ENCODE results near the gene HPSE. TPM values are rescaled to one million over a fixed set of nuclear protein-coding genes. Genes with fewer than 3 reads are reported as not detected.

HPSE gene
- total and polyA plus RNA-seq, 2 donors (not counting 1 experiment from before 2014, with no cell fraction given): 1.3 to 2.6 TPM

DNA sequence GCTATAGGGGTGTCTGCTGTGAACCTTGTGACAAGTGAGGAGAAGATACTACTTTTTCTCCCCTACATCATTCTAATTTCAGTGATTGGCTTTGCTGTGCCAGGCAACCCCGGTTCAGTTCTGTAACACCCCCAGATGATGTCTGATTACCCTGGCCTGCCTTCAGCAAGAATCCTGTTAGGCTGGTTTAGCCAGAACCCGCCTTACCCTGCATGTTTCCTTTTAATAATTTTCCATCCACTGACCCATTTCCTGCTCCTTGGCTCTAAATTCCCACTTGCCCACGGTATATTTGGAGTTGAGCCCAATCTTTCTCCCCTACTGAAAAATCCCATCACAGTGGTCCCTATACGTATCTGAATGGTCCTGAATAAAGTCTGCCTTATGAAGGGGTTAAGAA, 46.5 kb upstream of the HPSE start:
- peaks cover 17% of the 10 kb centered on the region for H3K9me3 Mint-ChIP-seq (ENCODE audit: insufficient read depth)
- Histone ChIP-seq H3K36me3 (replicated peaks in 1 of 2; ENCODE audit: control extremely low read depth in 1 of 2, control insufficient read depth in 1 of 2, extremely low read depth in 1 of 2, insufficient read depth in 2 of 2, low read length in 1 of 2) (no peaks in the 10 kb centered on the region), H2AFZ (ENCODE audit: insufficient read depth, low read depth, low read length, poor library complexity, severe bottlenecking) (no peak overlapping the region), H3K4me1 (ENCODE audit: control insufficient read depth in 2 of 2, insufficient read depth in 2 of 2, low read length in 2 of 2) (peaks cover 1 to 10% of the 10 kb centered on the region in 2 donors), H3K4me2 (replicated peaks; ENCODE audit: low read depth, low read length, poor library complexity, severe bottlenecking) (no peak overlapping the region), H3K9ac (ENCODE audit: low read length) (no peak overlapping the region), H3K4me3 (ENCODE audit: control extremely low read depth in 1 of 5, extremely low read depth in 1 of 5, insufficient read depth in 1 of 5, low read depth in 2 of 5, low read length in 4 of 5) (no peak overlapping the region), H3K9me3 (ENCODE audit: control extremely low read depth in 1 of 3, control insufficient read depth in 2 of 3, insufficient read depth in 1 of 3, low read length in 2 of 3) (peaks cover 4 to 32% (median 15%) of the 10 kb centered on the region in 3 donors), H4K20me1 (ENCODE audit: control insufficient read depth, insufficient read depth, low read length, poor library complexity, severe bottlenecking) (no peaks in the 10 kb centered on the region), H3K79me2 (ENCODE audit: control insufficient read depth, insufficient read depth, low read length) (no peaks in the 10 kb centered on the region), H3K27ac (ENCODE audit: low read length in 2 of 2) (no peak overlapping the region), H3K27me3 (replicated peaks in 1 of 4; ENCODE audit: control extremely low read depth in 1 of 4, control insufficient read depth in 3 of 4, insufficient read depth in 4 of 4, low read length in 3 of 4) (no peaks in the 10 kb centered on the region)
- DNase-seq: no peak
- peaks cover 9% of the 10 kb centered on the region for H3K4me1 Mint-ChIP-seq
- H3K27ac Mint-ChIP-seq: no peak overlapping the region
- TF ChIP-seq, protein P1, sequence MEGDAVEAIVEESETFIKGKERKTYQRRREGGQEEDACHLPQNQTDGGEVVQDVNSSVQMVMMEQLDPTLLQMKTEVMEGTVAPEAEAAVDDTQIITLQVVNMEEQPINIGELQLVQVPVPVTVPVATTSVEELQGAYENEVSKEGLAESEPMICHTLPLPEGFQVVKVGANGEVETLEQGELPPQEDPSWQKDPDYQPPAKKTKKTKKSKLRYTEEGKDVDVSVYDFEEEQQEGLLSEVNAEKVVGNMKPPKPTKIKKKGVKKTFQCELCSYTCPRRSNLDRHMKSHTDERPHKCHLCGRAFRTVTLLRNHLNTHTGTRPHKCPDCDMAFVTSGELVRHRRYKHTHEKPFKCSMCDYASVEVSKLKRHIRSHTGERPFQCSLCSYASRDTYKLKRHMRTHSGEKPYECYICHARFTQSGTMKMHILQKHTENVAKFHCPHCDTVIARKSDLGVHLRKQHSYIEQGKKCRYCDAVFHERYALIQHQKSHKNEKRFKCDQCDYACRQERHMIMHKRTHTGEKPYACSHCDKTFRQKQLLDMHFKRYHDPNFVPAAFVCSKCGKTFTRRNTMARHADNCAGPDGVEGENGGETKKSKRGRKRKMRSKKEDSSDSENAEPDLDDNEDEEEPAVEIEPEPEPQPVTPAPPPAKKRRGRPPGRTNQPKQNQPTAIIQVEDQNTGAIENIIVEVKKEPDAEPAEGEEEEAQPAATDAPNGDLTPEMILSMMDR (IDR thresholded peaks at IDR 0.05): no peak
- no peak for TF ChIP-seq EZH2 (IDR thresholded peaks at IDR 0.05; ENCODE audit: borderline replicate concordance, insufficient read depth, low read depth, low read length, poor library complexity, severe bottlenecking)
- WGBS (ENCODE audit: insufficient coverage): 94% methylated on average over 2 of the region's 4 CpGs
- CTCF ChIA-PET: no interaction called here
- intact Hi-C loops (cut with micrococcal nuclease): no loop called here
- ATAC-seq (ENCODE audit: low read depth): no peak
- POLR2A ChIA-PET: no interaction called here
- no peaks in the 10 kb centered on the region for H3K27me3 Mint-ChIP-seq
- no peak overlapping the region for H3K4me3 Mint-ChIP-seq

DNA sequence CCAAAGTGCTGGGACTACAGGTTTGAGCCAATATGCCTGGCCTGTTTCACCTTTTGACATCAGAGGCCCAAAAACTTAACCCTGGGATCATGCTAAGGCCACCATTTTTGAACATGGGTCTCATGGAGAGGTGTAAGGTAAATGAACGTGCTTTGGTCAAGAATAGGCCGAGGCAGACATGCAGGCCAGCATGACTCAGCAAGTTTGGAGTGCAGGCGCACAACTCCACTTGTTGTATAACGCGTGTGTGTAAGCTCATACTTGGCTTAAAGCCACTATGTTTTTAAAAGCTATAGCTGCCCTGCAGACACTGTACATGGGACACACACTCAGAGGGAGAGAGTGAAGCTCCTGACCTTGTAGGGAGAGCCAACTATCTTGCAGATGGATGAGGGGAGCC, 43.8 kb upstream of the HPSE start:
- Mint-ChIP-seq H3K9me3 (ENCODE audit: insufficient read depth) (peaks cover 19% of the 10 kb centered on the region), H3K27ac (no peak overlapping the region), H3K4me1 (no peaks in the 10 kb centered on the region), H3K4me3 (no peak overlapping the region), H3K27me3 (no peaks in the 10 kb centered on the region)
- ChIA-PET POLR2A (no interaction called here), CTCF (interaction anchor here (1.2 kb wide), 1 partner anchor 8 kb away, joined by 3 read pairs; no protein-coding TSS in a partner anchor)
- H3K36me3 ChIP-seq (replicated peaks in 1 of 2; ENCODE audit: control extremely low read depth in 1 of 2, control insufficient read depth in 1 of 2, extremely low read depth in 1 of 2, insufficient read depth in 2 of 2, low read length in 1 of 2): no peaks in the 10 kb centered on the region
- DNase-seq: peak; percentile 64
- H3K4me3 ChIP-seq (ENCODE audit: control extremely low read depth in 1 of 5, extremely low read depth in 1 of 5, insufficient read depth in 1 of 5, low read depth in 2 of 5, low read length in 4 of 5): no peak overlapping the region
- no peak overlapping the region for H3K4me2 ChIP-seq (replicated peaks; ENCODE audit: low read depth, low read length, poor library complexity, severe bottlenecking)
- no peaks in the 10 kb centered on the region for H3K4me1 ChIP-seq (ENCODE audit: control insufficient read depth in 2 of 2, insufficient read depth in 2 of 2, low read length in 2 of 2)
- no peak for TF ChIP-seq EZH2 (IDR thresholded peaks at IDR 0.05; ENCODE audit: borderline replicate concordance, insufficient read depth, low read depth, low read length, poor library complexity, severe bottlenecking)
- TF ChIP-seq, protein P1 (IDR thresholded peaks at IDR 0.05): no peak
- 82% methylated on average over 5 of the region's 5 CpGs for WGBS (ENCODE audit: insufficient coverage)
- intact Hi-C loops (cut with micrococcal nuclease): no loop called here
- no peak overlapping the region for H3K9ac ChIP-seq (ENCODE audit: low read length)
- no peaks in the 10 kb centered on the region for H4K20me1 ChIP-seq (ENCODE audit: control insufficient read depth, insufficient read depth, low read length, poor library complexity, severe bottlenecking)
- no peaks in the 10 kb centered on the region for H3K79me2 ChIP-seq (ENCODE audit: control insufficient read depth, insufficient read depth, low read length)
- no peaks in the 10 kb centered on the region for H3K27me3 ChIP-seq (replicated peaks in 1 of 4; ENCODE audit: control extremely low read depth in 1 of 4, control insufficient read depth in 3 of 4, insufficient read depth in 4 of 4, low read length in 3 of 4)
- no peak for ATAC-seq (ENCODE audit: low read depth)
- peaks cover 4 to 32% (median 21%) of the 10 kb centered on the region in 3 donors for H3K9me3 ChIP-seq (ENCODE audit: control extremely low read depth in 1 of 3, control insufficient read depth in 2 of 3, insufficient read depth in 1 of 3, low read length in 2 of 3)
- H3K27ac ChIP-seq (ENCODE audit: low read length in 2 of 2): no peak overlapping the region
- no peak overlapping the region for H2AFZ ChIP-seq (ENCODE audit: insufficient read depth, low read depth, low read length, poor library complexity, severe bottlenecking)
